PC-3 (cell line): Measurements from ENCODE around the gene NALCN.

Source experiments
- CTCF ChIP-seq: fragments of 300-600 bp; sonication (generic); conservative IDR thresholded peaks from 2 replicates; pipeline ENCODE4 v1.5.1; 2017; ENCODE audit warnings: antibody characterized with exemption, low read depth, mild to moderate bottlenecking, low read length
- EZH2 ChIP-seq: fragments of 300-600 bp; sonication (generic); IDR thresholded peaks from one replicate; pipeline ENCODE4 v1.6.1; 2017; ENCODE audit warnings: antibody characterized with exemption, mild to moderate bottlenecking, low read length; ENCODE audit not compliant: unreplicated experiment
- EZH2phosphoT487 ChIP-seq: fragments of 300-600 bp; sonication (generic); IDR thresholded peaks from 2 replicates; pipeline ENCODE4 v1.6.1; 2018; ENCODE audit warnings: mild to moderate bottlenecking, antibody characterized with exemption, low read length, borderline replicate concordance

- TF ChIP-seq EZH2phosphoT487 = no peak
- no peak for TF ChIP-seq CTCF
- no peak for TF ChIP-seq EZH2
Observed at GRCh38 chr13:101025925-101026324, 390.4 kb downstream of the NALCN start.
